Measurements from ENCODE around the gene ACTG1. TPM values are rescaled to one million over a fixed set of nuclear protein-coding genes. Genes with fewer than 3 reads are reported as not detected.

Gene ACTG1
- total RNA-seq, 1 donor = 10,242 TPM

GRCh38 chr17:81468770-81469121 is 43.9 kb downstream of the ACTG1 start:
- H3K4me3 ChIP-seq (ENCODE audit: low read depth, low read length) = no peak overlapping the region
- TF ChIP-seq CTCF (IDR thresholded peaks at IDR 0.05; ENCODE audit: insufficient read depth, low read depth, low read length) = no peak
- DNase-seq (ENCODE audit: low read depth) = no peak

- H3K4me3 ChIP-seq (ENCODE audit: low read depth, low read length) = no peak overlapping the region
- DNase-seq (ENCODE audit: low read depth) = no peak
- TF ChIP-seq CTCF (IDR thresholded peaks at IDR 0.05; ENCODE audit: insufficient read depth, low read depth, low read length) = no peak
Observed at GRCh38 chr17:81468111-81468769, 44.4 kb downstream of the ACTG1 start.

- TF ChIP-seq CTCF (IDR thresholded peaks at IDR 0.05; ENCODE audit: insufficient read depth, low read depth, low read length) = no peak
- no peak overlapping the region for H3K4me3 ChIP-seq (ENCODE audit: low read depth, low read length)
- no peak for DNase-seq (ENCODE audit: low read depth)
Observed at GRCh38 chr17:81466564-81467472, 45.8 kb downstream of the ACTG1 start.

GRCh38 chr17:81465910-81466309 is 46.7 kb downstream of the ACTG1 start:
- no peak for DNase-seq (ENCODE audit: low read depth)
- no peak overlapping the region for H3K4me3 ChIP-seq (ENCODE audit: low read depth, low read length)
- no peak for TF ChIP-seq CTCF (IDR thresholded peaks at IDR 0.05; ENCODE audit: insufficient read depth, low read depth, low read length)

GRCh38 chr17:81464586-81464985 is 48.0 kb downstream of the ACTG1 start:
- H3K4me3 ChIP-seq (ENCODE audit: low read depth, low read length) = no peak overlapping the region
- no peak for TF ChIP-seq CTCF (IDR thresholded peaks at IDR 0.05; ENCODE audit: insufficient read depth, low read depth, low read length)
- no peak for DNase-seq (ENCODE audit: low read depth)

- no peak overlapping the region for H3K4me3 ChIP-seq (ENCODE audit: low read depth, low read length)
- no peak for TF ChIP-seq CTCF (IDR thresholded peaks at IDR 0.05; ENCODE audit: insufficient read depth, low read depth, low read length)
- no peak for DNase-seq (ENCODE audit: low read depth)
Observed at GRCh38 chr17:81463506-81463905, 49.1 kb downstream of the ACTG1 start.
